HS-5 (cell line): Measurements from ENCODE around the gene ENO1.

Source experiments
- DNase-seq: peaks from one replicate; pipeline ENCODE4 v3.0.0-alpha.2; 2012; ENCODE audit warnings: low read depth

Gene ENO1

DNA sequence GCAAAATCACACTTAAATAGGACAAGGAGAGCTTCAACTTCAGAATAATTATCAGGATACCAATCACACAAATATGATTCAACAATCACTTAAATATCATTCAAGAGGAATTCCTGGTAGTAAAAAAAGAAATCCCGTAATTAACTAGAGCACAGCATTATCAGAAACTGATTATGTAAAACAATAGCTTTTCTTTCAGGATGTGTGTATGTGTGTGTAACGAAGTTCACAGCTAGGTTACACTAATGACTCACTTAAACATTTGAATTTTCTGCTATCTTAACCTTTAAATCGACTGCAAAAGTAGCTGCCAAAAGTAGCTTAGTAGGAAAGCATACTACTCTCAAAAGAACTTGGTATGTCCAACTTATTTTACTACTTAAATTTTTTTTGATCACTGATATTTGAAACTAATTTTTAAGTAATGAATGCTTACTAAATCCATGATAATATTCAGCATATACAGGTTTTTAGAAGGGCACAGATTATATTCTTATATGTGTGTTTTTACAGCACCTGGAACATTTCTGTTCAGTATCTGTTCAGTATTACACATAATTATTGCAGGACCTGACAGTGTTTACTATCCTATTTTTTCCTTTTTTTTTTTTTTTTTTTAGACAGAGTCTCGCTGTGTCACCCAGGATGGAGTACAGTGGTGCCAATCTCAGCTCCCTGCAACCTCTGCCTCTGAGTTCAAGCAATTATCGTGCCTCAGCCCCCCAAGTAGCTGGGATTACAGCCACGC lies 65.3 kb downstream of the ENO1 start:
- DNase-seq: no peak

DNA sequence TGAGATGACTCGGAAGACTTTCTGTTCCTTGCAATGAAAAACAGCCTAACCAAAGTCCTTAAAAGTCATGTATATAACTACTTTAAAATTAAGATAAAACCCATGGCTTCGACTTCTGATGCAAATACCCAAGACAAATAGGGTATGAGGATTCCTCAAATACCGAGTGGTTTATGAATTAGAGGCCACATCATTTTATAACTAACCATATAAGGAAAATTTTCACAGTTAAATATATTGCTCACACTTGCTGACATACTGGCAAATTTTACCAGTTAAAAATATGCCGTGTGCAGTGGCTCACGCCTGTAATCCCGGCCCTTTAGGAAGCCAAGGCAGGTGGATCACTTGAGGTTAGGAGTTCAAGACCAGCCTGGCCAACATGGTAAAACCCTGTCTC lies 66.4 kb downstream of the ENO1 start:
- DNase-seq: no peak
